ENCODE results near the gene LSP1.
"Not testable (repeated sequence)": the region's sequence is repeated elsewhere in the genome, so short reads cannot be mapped to it uniquely, and the experiment has no call there.

The LSP1 gene

GRCh38 chr11:1936781-1937615, 84.1 kb downstream of the LSP1 start:
- no peak for DNase-seq (ENCODE audit: low spot score)
- CTCF ChIA-PET = interaction anchor here (0.5 to 0.6 kb wide), 2 partner anchors 24 to 733 kb away, joined by 3 to 4 read pairs; no protein-coding TSS in a partner anchor
- TF ChIP-seq CTCF (conservative IDR thresholded peaks at IDR 0.05; ENCODE audit: low read depth) = no peak
- POLR2A ChIA-PET (ENCODE audit: low non-redundant PET) = no interaction called here
- H3K27ac ChIP-seq = no peak overlapping the region

- ChIA-PET CTCF (interaction anchor here (0.9 kb wide), 1 partner anchor 244 kb away, joined by 3 read pairs; no protein-coding TSS in a partner anchor), POLR2A (ENCODE audit: low non-redundant PET) (no interaction called here)
- no peak overlapping the region for H3K27ac ChIP-seq
- no peak for TF ChIP-seq CTCF (conservative IDR thresholded peaks at IDR 0.05; ENCODE audit: low read depth)
- no peak for DNase-seq (ENCODE audit: low spot score)
Observed at GRCh38 chr11:1937616-1938342, 84.9 kb downstream of the LSP1 start.

- no peak overlapping the region; the same call in 1 of the 2 replicates for H3K27ac ChIP-seq
- no peak for DNase-seq (ENCODE audit: low spot score)
- ChIA-PET CTCF (interaction anchor here (0.9 kb wide), 1 partner anchor 244 kb away, joined by 3 read pairs; no protein-coding TSS in a partner anchor), POLR2A (ENCODE audit: low non-redundant PET) (no interaction called here)
- TF ChIP-seq CTCF (conservative IDR thresholded peaks at IDR 0.05; ENCODE audit: low read depth) = no peak
Observed at GRCh38 chr11:1938343-1939005, 85.6 kb downstream of the LSP1 start.

GRCh38 chr11:1939006-1939625, 86.2 kb downstream of the LSP1 start:
- ChIA-PET CTCF (interaction anchor here (0.9 kb wide), 1 partner anchor 245 kb away, joined by 3 read pairs; no protein-coding TSS in a partner anchor), POLR2A (ENCODE audit: low non-redundant PET) (no interaction called here)
- peak overlapping the region; percentile 43 for H3K27ac ChIP-seq
- no peak for DNase-seq (ENCODE audit: low spot score)
- TF ChIP-seq CTCF (conservative IDR thresholded peaks at IDR 0.05; ENCODE audit: low read depth) = no peak

GRCh38 chr11:1939788-1940187, 86.9 kb downstream of the LSP1 start:
- POLR2A ChIA-PET (ENCODE audit: low non-redundant PET); H3K27ac ChIP-seq; DNase-seq (ENCODE audit: low spot score); CTCF ChIA-PET: not testable (repeated sequence)

All from RWPE1 (cell line).